Measurements from ENCODE around the gene STK32B. TPM values are rescaled to one million over a fixed set of nuclear protein-coding genes. Genes with fewer than 3 reads are reported as not detected.

The STK32B gene
- total and polyA plus RNA-seq, 2 donors (not counting 3 experiments of a cell fraction or from before 2014, with no cell fraction given): 5.6 to 7.8 TPM

DNA sequence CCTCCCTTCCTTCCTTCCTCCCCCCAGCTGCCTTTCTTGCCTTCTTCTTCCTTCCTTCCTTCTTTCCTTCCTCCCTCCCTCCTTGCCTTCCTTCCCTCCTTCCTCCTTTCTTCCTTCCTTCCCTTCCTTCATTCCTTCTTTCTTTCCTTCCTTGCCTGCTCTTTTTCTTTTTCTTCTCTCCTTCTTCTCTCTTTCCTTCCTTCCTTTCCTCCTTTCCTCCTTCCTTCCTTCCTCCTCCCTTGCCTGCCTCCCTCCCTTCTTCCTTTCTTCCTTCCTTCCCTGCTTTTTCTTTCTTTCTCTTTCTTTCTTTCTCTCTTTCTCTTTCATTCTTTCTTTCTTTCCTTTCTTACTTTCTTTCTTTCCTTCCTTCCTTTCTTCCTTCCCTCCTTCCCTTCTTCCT is 49.1 kb downstream of the STK32B start:
- DNase-seq (ENCODE audit: low read depth, low spot score) (no peak), FAIRE-seq (no peak)
- Histone ChIP-seq H3K79me2 (ENCODE audit: control insufficient read depth, insufficient read depth, low read length) (no peaks in the 10 kb centered on the region), H3K4me1 (ENCODE audit: control insufficient read depth, extremely low read depth, insufficient read depth, low read length) (no peaks in the 10 kb centered on the region), H3K9ac (replicated peaks; ENCODE audit: extremely low read depth, insufficient read depth, low read length) (no peak overlapping the region), H4K20me1 (replicated peaks; ENCODE audit: control insufficient read depth, extremely low read depth, insufficient read depth, low read length) (no peaks in the 10 kb centered on the region), H2AFZ (ENCODE audit: low read depth, low read length) (no peak overlapping the region), H3K4me3 (replicated peaks in 1 of 3; ENCODE audit: insufficient read depth in 1 of 3, low read depth in 1 of 3, low read length in 3 of 3) (no peak overlapping the region), H3K36me3 (ENCODE audit: control insufficient read depth in 2 of 2, extremely low read depth in 1 of 2, insufficient read depth in 2 of 2, low read length in 2 of 2) (no peaks in the 10 kb centered on the region), H3K4me2 (ENCODE audit: insufficient read depth, low read length) (no peak overlapping the region), H3K27ac (ENCODE audit: insufficient read depth, low read depth, low read length) (no peak overlapping the region), H3K27me3 (ENCODE audit: control insufficient read depth in 2 of 2, insufficient read depth in 2 of 2, low read length in 2 of 2) (no peaks in the 10 kb centered on the region), H3K9me3 (replicated peaks; ENCODE audit: control insufficient read depth, insufficient read depth, low read length) (no peaks in the 10 kb centered on the region), H3K9me1 (replicated peaks; ENCODE audit: control insufficient read depth, extremely low read depth, insufficient read depth, low read length) (no peaks in the 10 kb centered on the region)
- CTCF ChIA-PET: no interaction called here
- POLR2A ChIA-PET: no interaction called here
- TF ChIP-seq EZH2 (IDR thresholded peaks at IDR 0.05; ENCODE audit: borderline replicate concordance, low read depth, low read length, severe bottlenecking) (no peak), FOS (IDR thresholded peaks at IDR 0.05; ENCODE audit: borderline replicate concordance, insufficient read depth, low read length) (no peak), POLR2A (IDR thresholded peaks at IDR 0.05; ENCODE audit: low read depth, low read length) (no peak), JUN (IDR thresholded peaks at IDR 0.05; ENCODE audit: borderline replicate concordance, insufficient read depth, insufficient read length, low read depth) (no peak), MYC (IDR thresholded peaks at IDR 0.05; ENCODE audit: low read depth, low read length) (no peak), POLR2AphosphoS5 (IDR thresholded peaks at IDR 0.05; ENCODE audit: insufficient read depth, low read depth, low read length) (no peak), GATA2 (IDR thresholded peaks at IDR 0.05; ENCODE audit: insufficient read depth, insufficient read length, low read depth, low read length) (no peak)
- TF ChIP-seq, protein P1, sequence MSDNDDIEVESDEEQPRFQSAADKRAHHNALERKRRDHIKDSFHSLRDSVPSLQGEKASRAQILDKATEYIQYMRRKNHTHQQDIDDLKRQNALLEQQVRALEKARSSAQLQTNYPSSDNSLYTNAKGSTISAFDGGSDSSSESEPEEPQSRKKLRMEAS (IDR thresholded peaks at IDR 0.05; ENCODE audit: insufficient read depth, insufficient read length): no peak
- TF ChIP-seq, protein P2, sequence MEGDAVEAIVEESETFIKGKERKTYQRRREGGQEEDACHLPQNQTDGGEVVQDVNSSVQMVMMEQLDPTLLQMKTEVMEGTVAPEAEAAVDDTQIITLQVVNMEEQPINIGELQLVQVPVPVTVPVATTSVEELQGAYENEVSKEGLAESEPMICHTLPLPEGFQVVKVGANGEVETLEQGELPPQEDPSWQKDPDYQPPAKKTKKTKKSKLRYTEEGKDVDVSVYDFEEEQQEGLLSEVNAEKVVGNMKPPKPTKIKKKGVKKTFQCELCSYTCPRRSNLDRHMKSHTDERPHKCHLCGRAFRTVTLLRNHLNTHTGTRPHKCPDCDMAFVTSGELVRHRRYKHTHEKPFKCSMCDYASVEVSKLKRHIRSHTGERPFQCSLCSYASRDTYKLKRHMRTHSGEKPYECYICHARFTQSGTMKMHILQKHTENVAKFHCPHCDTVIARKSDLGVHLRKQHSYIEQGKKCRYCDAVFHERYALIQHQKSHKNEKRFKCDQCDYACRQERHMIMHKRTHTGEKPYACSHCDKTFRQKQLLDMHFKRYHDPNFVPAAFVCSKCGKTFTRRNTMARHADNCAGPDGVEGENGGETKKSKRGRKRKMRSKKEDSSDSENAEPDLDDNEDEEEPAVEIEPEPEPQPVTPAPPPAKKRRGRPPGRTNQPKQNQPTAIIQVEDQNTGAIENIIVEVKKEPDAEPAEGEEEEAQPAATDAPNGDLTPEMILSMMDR (IDR thresholded peaks at IDR 0.05; ENCODE audit: extremely low read depth in 1 of 2, insufficient read depth in 1 of 2, low read depth in 1 of 2, low read length in 2 of 2): no peak
- intact Hi-C loops (cut with micrococcal nuclease) (no loop called here), dilution Hi-C loops (cut with MboI; ENCODE audit: extremely low pct_ligation_motif_present, low sequenced_read_pairs) (no loop called here)
- BruUV-seq (replicated peaks): no TSS peak

Measured in endothelial cell of umbilical vein (primary cell).